Measurements from ENCODE around the gene FBF1. TPM values are rescaled to one million over a fixed set of nuclear protein-coding genes. Genes with fewer than 3 reads are reported as not detected.

FBF1 gene
- total and polyA plus RNA-seq, 10 donors = 5.2 to 16.0 (median 10.0) TPM

- 87 to 93% (median 91%) methylated on average over 8 of the region's 8 CpGs for WGBS, 5 donors
- TF ChIP-seq CTCF (IDR thresholded peaks at IDR 0.05 in 8 of 11, conservative IDR thresholded peaks at IDR 0.05 in 3 of 11) (no peak), POLR2AphosphoS5 (IDR thresholded peaks at IDR 0.05) (peak in 1 of 3 donors; percentile 7)
- Histone ChIP-seq H3K27ac (no peak overlapping the region), H3K36me3 (peaks cover 0 to 56% (median 48%) of the 10 kb centered on the region in 6 donors), H3K4me1 (peaks cover 14 to 63% (median 37%) of the 10 kb centered on the region in 6 donors), H3K9me3 (no peaks in the 10 kb centered on the region), H3K4me3 (no peak overlapping the region), H3K27me3 (replicated peaks in 1 of 7) (no peaks in the 10 kb centered on the region)
- DNase-seq = no peak
- intact Hi-C loops (cut with DNase I; ENCODE audit: low total_unique reads) = no loop called here
Measured at GRCh38 chr17:75898065-75898464, 42.8 kb downstream of the FBF1 start.

- 54 to 67% (median 64%) methylated on average over 23 to 37 of the region's 37 CpGs for WGBS, 5 donors
- peak; percentile 76 for DNase-seq
- TF ChIP-seq CTCF (IDR thresholded peaks at IDR 0.05 in 8 of 11, conservative IDR thresholded peaks at IDR 0.05 in 3 of 11) (no peak), POLR2A (IDR thresholded peaks at IDR 0.05) (no peak), POLR2AphosphoS5 (IDR thresholded peaks at IDR 0.05) (no peak)
- Histone ChIP-seq H3K9me3 (no peaks in the 10 kb centered on the region), H3K27ac (peak overlapping the region; percentile 86 to 96 (median 92)), H3K27me3 (replicated peaks in 1 of 7) (no peaks in the 10 kb centered on the region), H3K4me3 (peak overlapping the region; percentile 66 to 99 (median 89)), H3K36me3 (peaks cover 0 to 56% (median 47%) of the 10 kb centered on the region in 6 donors), H3K4me1 (peaks cover 14 to 63% (median 35%) of the 10 kb centered on the region in 6 donors)
- intact Hi-C loops (cut with DNase I; ENCODE audit: low total_unique reads) = no loop called here
Measured at GRCh38 chr17:75897160-75898019, 43.5 kb downstream of the FBF1 start.

- peak within 1 kb of the TSS; percentile 66 to 99 (median 89) for H3K4me3 ChIP-seq
- peaks cover 0 to 56% (median 47%) of the 10 kb centered on the region in 6 donors for H3K36me3 ChIP-seq
- no peaks in the 10 kb centered on the region for H3K27me3 ChIP-seq (replicated peaks in 1 of 7)
- DNase-seq = peak; percentile 97
- H3K9me3 ChIP-seq = no peaks in the 10 kb centered on the region
- H3K4me1 ChIP-seq = peaks cover 14 to 59% (median 35%) of the 10 kb centered on the region in 6 donors
- peak within 1 kb of the TSS; percentile 86 to 96 (median 92) for H3K27ac ChIP-seq
- WGBS, 5 donors = 0 to 1% (median 1%) methylated on average over 15 to 102 of the region's 102 CpGs
- intact Hi-C loops (cut with DNase I; ENCODE audit: low total_unique reads) = no loop called here
- peak in 5 of 11 experiments; percentile 34 to 58 (median 53) for TF ChIP-seq CTCF (IDR thresholded peaks at IDR 0.05 in 8 of 11, conservative IDR thresholded peaks at IDR 0.05 in 3 of 11)
- peak in 1 of 3 donors; percentile 77 for TF ChIP-seq POLR2A (IDR thresholded peaks at IDR 0.05)
- TF ChIP-seq POLR2AphosphoS5 (IDR thresholded peaks at IDR 0.05) = peak; percentile 85 to 92 (median 91)
Measured at GRCh38 chr17:75896415-75897159, 44.3 kb downstream of the FBF1 start, which contains the start of gene TRIM65. TRIM65 (minus strand) TSS chr17:75896951; CDS start chr17:75896937, 14 bp downstream.
